Glutamatergic neuron (in vitro differentiated cells): ENCODE results near the gene CXCL1. TPM values are rescaled to one million over a fixed set of nuclear protein-coding genes. Genes with fewer than 3 reads are reported as not detected.

Source experiments
- DNase-seq: peaks from one replicate; pipeline ENCODE4 v3.0.0; 2022
- H3K27ac Mint-ChIP-seq: one replicate; pipeline ENCODE4 v1.8.0; 2020; ENCODE audit warnings: mild to moderate bottlenecking, mixed read lengths, inconsistent platforms; ENCODE audit not compliant: unreplicated experiment
- H3K27me3 Mint-ChIP-seq: one replicate; pipeline ENCODE4 v1.8.0; 2020; ENCODE audit warnings: mild to moderate bottlenecking, moderate library complexity, mixed read lengths, inconsistent platforms; ENCODE audit not compliant: unreplicated experiment
- H3K36me3 Mint-ChIP-seq: one replicate; pipeline ENCODE4 v1.8.0; 2020; ENCODE audit warnings: mild to moderate bottlenecking, mixed read lengths, inconsistent platforms; ENCODE audit not compliant: unreplicated experiment
- H3K4me1 Mint-ChIP-seq: one replicate; pipeline ENCODE4 v1.8.0; 2020; ENCODE audit warnings: mild to moderate bottlenecking, low read depth, mixed read lengths, inconsistent platforms; ENCODE audit not compliant: unreplicated experiment
- H3K4me3 Mint-ChIP-seq: one replicate; pipeline ENCODE4 v1.8.0; 2020; ENCODE audit warnings: mild to moderate bottlenecking, mixed read lengths, inconsistent platforms; ENCODE audit not compliant: unreplicated experiment
- H3K9me3 Mint-ChIP-seq: one replicate; pipeline ENCODE4 v1.8.0; 2020; ENCODE audit warnings: mild to moderate bottlenecking, moderate library complexity, mixed read lengths, inconsistent platforms; ENCODE audit not compliant: unreplicated experiment
- total RNA-seq: library from RNA; stranded (reverse); fragmentation: NEBNext Ultra II Directional; extraction: Animal tissue kit (Norgen Biotek cat#: 25700); gene quantifications from one replicate; pipeline ENCODE4 v1.2.1, GENCODE V29; 2021; ENCODE audit not compliant: unreplicated experiment
- TF ChIP-seq, protein P1 (sequence below): fragments of 200-600 bp; sonication (generic); IDR thresholded peaks from one replicate; pipeline ENCODE4 v1.5.0; 2021; ENCODE audit not compliant: partially characterized antibody, unreplicated experiment

Gene CXCL1
- total RNA-seq, 1 donor from 2014 or later = not detected

DNA sequence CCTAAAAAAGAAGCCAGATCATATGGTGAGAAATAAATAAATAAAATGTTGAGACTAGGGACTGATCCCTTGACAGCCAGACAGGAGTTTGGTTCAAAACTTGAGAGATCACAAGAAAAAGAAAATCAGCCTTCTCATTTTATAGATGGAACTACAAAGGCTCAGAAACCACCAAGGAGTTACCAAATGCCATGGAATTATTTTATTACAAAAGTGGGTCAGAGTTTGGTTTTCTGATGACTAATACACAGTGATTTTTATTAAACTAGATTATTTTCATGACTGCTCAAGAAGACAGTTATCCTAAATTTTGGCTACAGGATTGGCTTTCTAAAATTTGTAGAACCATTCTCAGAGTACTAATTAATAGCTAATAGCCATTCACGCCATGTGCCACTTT is 6.2 kb downstream of the CXCL1 start:
- Mint-ChIP-seq H3K9me3 (no peaks in the 10 kb centered on the region), H3K4me3 (no peak overlapping the region), H3K27ac (no peak overlapping the region), H3K27me3 (no peaks in the 10 kb centered on the region), H3K36me3 (no peaks in the 10 kb centered on the region), H3K4me1 (no peaks in the 10 kb centered on the region)
- TF ChIP-seq, protein P1, sequence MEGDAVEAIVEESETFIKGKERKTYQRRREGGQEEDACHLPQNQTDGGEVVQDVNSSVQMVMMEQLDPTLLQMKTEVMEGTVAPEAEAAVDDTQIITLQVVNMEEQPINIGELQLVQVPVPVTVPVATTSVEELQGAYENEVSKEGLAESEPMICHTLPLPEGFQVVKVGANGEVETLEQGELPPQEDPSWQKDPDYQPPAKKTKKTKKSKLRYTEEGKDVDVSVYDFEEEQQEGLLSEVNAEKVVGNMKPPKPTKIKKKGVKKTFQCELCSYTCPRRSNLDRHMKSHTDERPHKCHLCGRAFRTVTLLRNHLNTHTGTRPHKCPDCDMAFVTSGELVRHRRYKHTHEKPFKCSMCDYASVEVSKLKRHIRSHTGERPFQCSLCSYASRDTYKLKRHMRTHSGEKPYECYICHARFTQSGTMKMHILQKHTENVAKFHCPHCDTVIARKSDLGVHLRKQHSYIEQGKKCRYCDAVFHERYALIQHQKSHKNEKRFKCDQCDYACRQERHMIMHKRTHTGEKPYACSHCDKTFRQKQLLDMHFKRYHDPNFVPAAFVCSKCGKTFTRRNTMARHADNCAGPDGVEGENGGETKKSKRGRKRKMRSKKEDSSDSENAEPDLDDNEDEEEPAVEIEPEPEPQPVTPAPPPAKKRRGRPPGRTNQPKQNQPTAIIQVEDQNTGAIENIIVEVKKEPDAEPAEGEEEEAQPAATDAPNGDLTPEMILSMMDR = no peak
- no peak for DNase-seq

DNA sequence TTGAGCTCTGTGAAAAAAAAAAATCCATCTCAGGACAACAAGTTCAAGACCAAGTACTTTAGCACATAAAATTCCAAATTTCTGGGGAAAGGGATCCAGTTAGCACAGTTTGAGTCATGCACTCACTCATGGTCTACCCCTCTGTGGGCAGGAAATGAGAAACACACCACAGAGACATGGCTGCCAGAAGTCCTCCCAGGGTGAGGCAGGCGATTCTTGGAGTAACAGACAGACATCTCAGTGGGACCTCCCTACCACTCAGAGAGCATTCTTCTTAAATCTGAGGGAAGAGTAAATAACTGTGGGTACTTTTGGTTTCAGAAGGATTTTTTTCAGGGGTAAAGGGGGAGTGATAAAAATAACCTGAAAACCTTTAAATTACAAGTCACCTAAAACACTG is 14.1 kb downstream of the CXCL1 start:
- Mint-ChIP-seq H3K27me3 (no peaks in the 10 kb centered on the region), H3K36me3 (no peaks in the 10 kb centered on the region), H3K4me3 (no peak overlapping the region), H3K27ac (no peak overlapping the region), H3K9me3 (no peaks in the 10 kb centered on the region), H3K4me1 (no peaks in the 10 kb centered on the region)
- DNase-seq = no peak
- TF ChIP-seq, protein P1 = no peak

DNA sequence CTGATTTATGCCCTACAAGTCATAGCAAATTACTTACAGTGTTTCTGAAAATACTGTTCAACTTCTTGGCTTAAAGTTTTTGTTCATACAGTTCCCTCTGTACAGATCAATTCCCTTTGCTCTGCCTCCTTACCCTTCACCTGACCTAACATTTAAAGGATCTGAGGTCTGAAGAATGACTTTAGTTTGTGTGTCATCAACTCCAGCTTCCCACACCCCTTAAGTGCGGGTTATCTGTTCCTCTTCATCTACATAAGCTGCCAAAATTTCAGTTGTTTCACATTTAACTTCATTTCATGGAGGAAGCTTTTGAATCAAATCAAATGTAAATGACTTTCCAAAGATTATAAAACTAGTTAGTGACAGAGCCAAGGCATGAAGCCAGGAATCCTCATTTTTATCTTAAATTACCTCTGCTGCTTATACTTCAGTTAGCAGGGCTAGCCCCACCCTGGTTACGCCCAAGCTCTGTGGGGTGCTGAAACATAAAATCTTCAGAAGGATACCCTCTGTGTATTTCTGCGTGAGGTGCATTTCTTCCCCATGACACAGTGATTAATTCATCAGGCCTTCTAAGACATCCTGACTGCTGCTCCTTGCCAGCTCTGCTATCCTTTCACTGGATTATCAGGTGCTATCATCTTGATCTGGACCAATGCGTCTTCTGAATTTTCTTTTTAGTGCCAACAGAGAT is 16.5 kb downstream of the CXCL1 start:
- Mint-ChIP-seq H3K4me1 (no peaks in the 10 kb centered on the region), H3K36me3 (no peaks in the 10 kb centered on the region), H3K27ac (no peak overlapping the region)

DNA sequence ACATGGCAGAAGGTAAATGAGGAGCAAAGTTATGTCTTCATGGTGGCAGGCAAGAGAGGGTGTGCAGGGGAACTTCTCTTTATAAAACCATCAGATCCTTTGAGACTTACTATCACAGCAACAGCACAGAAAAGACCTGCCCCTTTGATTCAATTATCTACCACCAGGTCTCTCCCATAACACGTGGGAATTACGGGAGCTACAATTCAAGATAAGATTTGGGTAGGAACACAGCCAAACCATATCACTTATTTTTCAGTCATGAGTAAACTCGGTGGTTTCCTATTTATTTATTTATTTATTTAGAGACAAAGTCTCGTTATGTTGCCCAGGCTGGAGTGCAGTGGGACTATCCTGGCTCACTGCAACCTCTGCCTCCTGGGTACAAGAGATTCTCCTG is 22.1 kb downstream of the CXCL1 start:
- no peaks in the 10 kb centered on the region for H3K4me1 Mint-ChIP-seq
- TF ChIP-seq, protein P1 = no peak

More for the DNA sequence above, 16.5 kb downstream of the CXCL1 start:
- no peaks in the 10 kb centered on the region for H3K9me3 Mint-ChIP-seq
- no peaks in the 10 kb centered on the region for H3K27me3 Mint-ChIP-seq
- no peak for DNase-seq
- H3K4me3 Mint-ChIP-seq = no peak overlapping the region
- TF ChIP-seq, protein P1 = no peak

DNA sequence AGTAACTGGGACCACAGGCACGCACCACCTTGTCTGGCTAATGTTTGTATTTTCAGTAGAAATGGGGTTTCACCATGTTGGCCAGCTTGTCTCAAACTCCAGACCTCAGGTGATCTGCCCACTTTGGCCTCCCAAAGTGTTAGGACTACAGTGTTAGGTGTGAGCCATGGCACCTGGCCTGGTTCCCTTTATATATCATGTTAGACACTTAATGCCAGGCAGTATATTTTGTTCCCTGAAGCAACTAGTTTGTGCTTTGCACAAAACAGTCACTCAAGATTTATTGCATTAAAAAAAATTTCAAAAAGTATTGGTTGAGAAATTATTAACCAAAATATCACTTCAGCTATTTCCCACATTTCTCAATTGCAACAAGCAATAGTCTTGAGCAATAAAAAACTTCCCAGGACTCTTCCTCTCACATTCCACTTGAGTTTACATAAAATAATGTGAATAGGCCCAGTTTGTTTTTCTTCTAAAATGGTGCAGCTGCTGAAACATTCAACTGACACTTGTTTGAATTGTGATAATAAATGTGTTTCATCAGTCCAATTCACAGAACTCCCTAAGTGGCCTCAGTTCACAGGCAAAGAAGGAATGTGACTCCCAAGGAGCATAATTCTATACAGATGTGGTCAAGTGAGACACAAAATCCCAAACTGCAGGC is 22.7 kb downstream of the CXCL1 start:
- no peaks in the 10 kb centered on the region for H3K27me3 Mint-ChIP-seq
- TF ChIP-seq, protein P1 = no peak
- H3K27ac Mint-ChIP-seq = no peak overlapping the region

More for the DNA sequence above, 22.1 kb downstream of the CXCL1 start:
- no peaks in the 10 kb centered on the region for H3K9me3 Mint-ChIP-seq
- no peaks in the 10 kb centered on the region for H3K27me3 Mint-ChIP-seq
- H3K36me3 Mint-ChIP-seq = no peaks in the 10 kb centered on the region
- DNase-seq = no peak
- H3K4me3 Mint-ChIP-seq = no peak overlapping the region
- H3K27ac Mint-ChIP-seq = no peak overlapping the region

More for the DNA sequence above, 22.7 kb downstream of the CXCL1 start:
- Mint-ChIP-seq H3K9me3 (no peaks in the 10 kb centered on the region), H3K36me3 (no peaks in the 10 kb centered on the region), H3K4me1 (no peaks in the 10 kb centered on the region), H3K4me3 (no peak overlapping the region)
- DNase-seq = no peak
